Endothelial cell of umbilical vein (primary cell): ENCODE measurements around the gene CTU1. TPM values are rescaled to one million over a fixed set of nuclear protein-coding genes. Genes with fewer than 3 reads are reported as not detected.

ENCODE experiments used
- BruUV-seq: library from RNA; stranded (reverse); fragments of 400-500 nt; replicated peaks from 2 replicates; lab custom pipeline; 2021; lab: Mats Ljungman, UMichigan
- CTCF ChIA-PET: fragments of 300-600, 350-600 bp; sonication (Branson Sonifier 250); formaldehyde crosslinking; loops from one replicate; lab custom pipeline; 2021; ENCODE audit warnings: antibody characterized with exemption, inconsistent platforms; lab: Charles Lee
- POLR2A ChIA-PET: fragments of 300-600, 350-600 bp; sonication (Branson Sonifier 250); formaldehyde crosslinking; loops from one replicate; lab custom pipeline; 2021; ENCODE audit warnings: antibody characterized with exemption, inconsistent platforms; lab: Charles Lee
- DNase-seq: peaks from one replicate; pipeline ENCODE4 v3.0.0-alpha.2; 2011; ENCODE audit warnings: low read depth, low spot score
- FAIRE-seq: peaks from 2 replicates; lab custom pipeline; 2011; peaks lifted over from hg19 to GRCh38; lab: Jason Lieb, UNC
- H2AFZ ChIP-seq: 2 replicates; pipeline ENCODE4 v1.6.0; 2012; ENCODE audit warnings: low read depth, low read length, control low read depth, inconsistent platforms
- H3K27ac ChIP-seq: 2 replicates; pipeline ENCODE4 v1.5.1; 2011; ENCODE audit warnings: low read depth, mild to moderate bottlenecking, control low read depth, low read length, moderate library complexity; ENCODE audit not compliant: insufficient read depth
- H3K27me3 ChIP-seq, 2 experiments: 2 replicates each; pipeline versions ENCODE4 v1.6.0 to v1.6.1; 2011; ENCODE audit warnings: low read length in 2 of 2, mixed read lengths in 1 of 2; ENCODE audit not compliant: control insufficient read depth in 2 of 2, insufficient read depth in 2 of 2
- H3K36me3 ChIP-seq, 2 experiments: 2 replicates in 1 of 2; 3 replicates in 1 of 2; pipeline ENCODE4 v1.5.1; 2011; ENCODE audit warnings: low read length in 2 of 2, mild to moderate bottlenecking in 1 of 2, moderate library complexity in 1 of 2; ENCODE audit not compliant: control insufficient read depth in 2 of 2, insufficient read depth in 2 of 2; ENCODE audit errors: extremely low read depth in 1 of 2
- H3K4me1 ChIP-seq: 3 replicates; pipeline ENCODE4 v1.5.1; 2011; ENCODE audit warnings: mild to moderate bottlenecking, low read length; ENCODE audit not compliant: control insufficient read depth, insufficient read depth; ENCODE audit errors: extremely low read depth
- H3K4me2 ChIP-seq: 2 replicates; pipeline ENCODE4 v1.6.1; 2011; ENCODE audit warnings: low read length, control low read depth, mixed read lengths; ENCODE audit not compliant: insufficient read depth
- H3K4me3 ChIP-seq, 3 experiments: fragments of 200-600 bp in 1 of 3; sonication (generic), shearing (Covaris generic) in 1 of 3; replicated peaks in 1 of 3; 2 replicates each; pipeline ENCODE4 v1.5.1; 2011 to 2016; ENCODE audit warnings: control low read depth in 3 of 3, low read length in 3 of 3, mild to moderate bottlenecking in 2 of 3, inconsistent platforms in 1 of 3, low read depth in 1 of 3, moderate library complexity in 1 of 3; ENCODE audit not compliant: insufficient read depth in 1 of 3
- H3K79me2 ChIP-seq: 2 replicates; pipeline ENCODE4 v1.6.0; 2012; ENCODE audit warnings: low read length, inconsistent platforms; ENCODE audit not compliant: control insufficient read depth, insufficient read depth
- H3K9ac ChIP-seq: replicated peaks from 2 replicates; pipeline ENCODE3; 2011; ENCODE audit warnings: low read length, control low read depth; ENCODE audit not compliant: insufficient read depth; ENCODE audit errors: extremely low read depth
- H3K9me1 ChIP-seq: replicated peaks from 3 replicates; pipeline ENCODE4 v1.6.0; 2011; ENCODE audit warnings: mild to moderate bottlenecking, low read length; ENCODE audit not compliant: control insufficient read depth, insufficient read depth; ENCODE audit errors: extremely low read depth
- H3K9me3 ChIP-seq: replicated peaks from 2 replicates; pipeline ENCODE4 v1.5.1; 2012; ENCODE audit warnings: low read length, inconsistent platforms; ENCODE audit not compliant: control insufficient read depth, insufficient read depth
- H4K20me1 ChIP-seq: replicated peaks from 2 replicates; pipeline ENCODE3; 2011; ENCODE audit warnings: mild to moderate bottlenecking, low read length; ENCODE audit not compliant: control insufficient read depth, insufficient read depth; ENCODE audit errors: extremely low read depth
- EZH2 ChIP-seq: IDR thresholded peaks from 2 replicates; pipeline ENCODE4 v1.6.1; 2012; ENCODE audit warnings: borderline replicate concordance, low read depth, mild to moderate bottlenecking, moderate library complexity, low read length, inconsistent platforms; ENCODE audit not compliant: severe bottlenecking
- FOS ChIP-seq: IDR thresholded peaks from 2 replicates; pipeline ENCODE4 v1.6.1; 2011; ENCODE audit warnings: mild to moderate bottlenecking, low read length, moderate library complexity, borderline replicate concordance; ENCODE audit not compliant: insufficient read depth
- GATA2 ChIP-seq: IDR thresholded peaks from 2 replicates; pipeline ENCODE4 v1.7.0; 2011; ENCODE audit warnings: low read depth, mild to moderate bottlenecking, moderate library complexity, mixed read lengths, low read length; ENCODE audit not compliant: insufficient read length, insufficient read depth
- JUN ChIP-seq: IDR thresholded peaks from 2 replicates; pipeline ENCODE4 v1.6.1; 2011; ENCODE audit warnings: borderline replicate concordance, low read depth; ENCODE audit not compliant: insufficient read length, insufficient read depth
- MYC ChIP-seq: IDR thresholded peaks from one replicate; pipeline ENCODE4 v1.6.1; 2011; ENCODE audit warnings: mild to moderate bottlenecking, low read depth, low read length
- POLR2A ChIP-seq: IDR thresholded peaks from 2 replicates; pipeline ENCODE4 v1.6.1; 2012; ENCODE audit warnings: low read depth, mild to moderate bottlenecking, control low read depth, low read length
- POLR2AphosphoS5 ChIP-seq: IDR thresholded peaks from 2 replicates; pipeline ENCODE4 v1.6.1; 2012; ENCODE audit warnings: low read depth, mild to moderate bottlenecking, control low read depth, low read length, moderate library complexity; ENCODE audit not compliant: insufficient read depth
- dilution Hi-C: fragments of 300-500 bp; cut with MboI; formaldehyde crosslinking; loops from one replicate; pipeline ENCODE4 v1.15.0; 2019; ENCODE audit warnings: low sequenced_read_pairs; ENCODE audit not compliant: extremely low pct_ligation_motif_present
- intact Hi-C: fragments of 100-400 bp; cut with micrococcal nuclease; formaldehyde crosslinking; loops from one replicate; pipeline ENCODE4 v1.10.0; 2022
- polyA plus RNA-seq, 4 experiments: library from polyadenylated mRNA; depleted of rRNA in 3 of 4; stranded (reverse) in 3 of 4; unstranded in 1 of 4; fragments of >200 nt; gene quantifications; 2 replicates each; pipeline versions ENCODE4 v1.2.1 to v1.2.3, GENCODE V29; 2011 to 2012; ENCODE audit warnings: missing spikeins in 1 of 4
- total RNA-seq: library from RNA; stranded (reverse); gene quantifications from 2 replicates; pipeline ENCODE4 v1.2.3, GENCODE V29; 2021
- TF ChIP-seq, protein P1 (sequence below), 2 donors: IDR thresholded peaks; 1 replicate in 1 of 2; 2 replicates in 1 of 2; pipeline ENCODE4 v1.5.1; 2011; ENCODE audit warnings: low read length in 2 of 2, mild to moderate bottlenecking in 2 of 2, moderate library complexity in 2 of 2, control low read depth in 1 of 2, inconsistent platforms in 1 of 2, low read depth in 1 of 2; ENCODE audit not compliant: insufficient read depth in 1 of 2; ENCODE audit errors: extremely low read depth in 1 of 2
- TF ChIP-seq, protein P2 (sequence below): IDR thresholded peaks from 2 replicates; pipeline ENCODE4 v1.6.1; 2011; ENCODE audit not compliant: insufficient read depth, insufficient read length

CTU1 gene
- total and polyA plus RNA-seq, 2 donors (not counting 3 experiments of a cell fraction or from before 2014, with no cell fraction given): 6.1 to 8.7 TPM

DNA sequence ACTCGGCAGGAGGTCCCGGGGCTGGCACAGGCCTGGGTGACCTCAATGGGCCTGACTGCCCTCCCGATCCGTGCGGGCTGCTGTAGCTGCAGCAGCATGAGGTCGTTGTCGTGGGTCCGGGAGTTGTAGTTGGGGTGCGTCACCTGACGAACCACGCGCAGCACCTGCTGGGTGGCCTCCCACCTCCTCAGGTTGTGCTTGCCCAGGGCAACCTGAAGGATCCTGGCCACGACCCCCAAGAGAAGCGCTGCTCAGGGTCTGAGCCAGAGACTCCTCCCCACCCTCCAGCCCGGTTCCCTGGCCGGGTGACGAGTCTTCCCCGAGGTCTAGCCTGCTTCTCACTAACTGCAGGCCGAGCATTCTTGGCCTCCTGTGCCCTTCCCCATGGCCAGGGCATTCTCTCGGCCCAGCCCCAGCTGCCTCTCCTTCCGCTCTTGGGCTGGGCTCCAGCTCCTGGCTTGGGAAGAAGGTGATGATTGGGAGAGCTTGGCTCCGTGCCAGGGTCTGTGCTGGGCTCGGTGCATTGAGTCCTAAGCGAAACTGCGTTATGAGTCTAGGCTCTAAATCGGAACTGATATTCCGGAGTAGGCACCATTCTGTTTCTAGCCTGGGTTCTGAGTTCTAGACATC, 28.6 kb downstream of the CTU1 start:
- Histone ChIP-seq H3K4me2 (no peak overlapping the region), H3K27me3 (no peaks in the 10 kb centered on the region), H3K4me3 (no peak overlapping the region), H4K20me1 (no peaks in the 10 kb centered on the region), H3K9ac (no peak overlapping the region), H3K79me2 (no peaks in the 10 kb centered on the region), H3K9me1 (no peaks in the 10 kb centered on the region), H3K4me1 (no peaks in the 10 kb centered on the region), H3K36me3 (no peaks in the 10 kb centered on the region), H3K9me3 (no peaks in the 10 kb centered on the region), H2AFZ (no peak overlapping the region), H3K27ac (no peak overlapping the region)
- DNase-seq: no peak
- intact Hi-C loops (no loop called here), dilution Hi-C loops (no loop called here)
- TF ChIP-seq POLR2AphosphoS5 (no peak), MYC (no peak)
- ChIA-PET POLR2A (no interaction called here), CTCF (no interaction called here)
- FAIRE-seq: no peak
- BruUV-seq: no TSS peak

DNA sequence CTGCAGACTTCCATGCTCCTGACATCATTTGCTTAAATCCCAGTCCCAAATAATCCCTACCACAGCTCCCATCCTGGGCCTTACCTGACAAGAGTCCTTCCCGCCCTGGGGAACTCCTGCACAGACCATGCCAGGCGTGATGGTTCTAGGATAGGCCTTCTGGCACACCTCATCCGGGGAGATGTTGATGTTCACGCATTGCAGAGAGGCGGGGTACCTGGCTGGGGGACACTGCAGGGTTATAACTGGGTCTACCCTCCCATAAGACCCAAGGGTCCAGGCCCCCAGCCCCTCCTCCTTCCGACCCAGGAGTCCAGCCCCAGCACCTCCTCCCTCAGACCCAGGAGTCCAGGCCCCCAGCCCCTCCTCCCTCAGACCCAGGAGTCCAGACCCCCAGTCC, 29.5 kb downstream of the CTU1 start:
- POLR2A ChIA-PET: no interaction called here
- intact Hi-C loops (no loop called here), dilution Hi-C loops (no loop called here)
- BruUV-seq: no TSS peak
- Histone ChIP-seq H2AFZ (no peak overlapping the region), H3K36me3 (no peaks in the 10 kb centered on the region), H3K4me2 (no peak overlapping the region), H3K9ac (no peak overlapping the region), H3K79me2 (no peaks in the 10 kb centered on the region), H3K27me3 (no peaks in the 10 kb centered on the region), H3K9me1 (no peaks in the 10 kb centered on the region), H3K4me3 (no peak overlapping the region), H3K9me3 (no peaks in the 10 kb centered on the region), H4K20me1 (no peaks in the 10 kb centered on the region), H3K4me1 (no peaks in the 10 kb centered on the region), H3K27ac (no peak overlapping the region)
- TF ChIP-seq POLR2A (no peak), FOS (no peak), MYC (no peak), EZH2 (no peak), GATA2 (no peak), JUN (no peak), POLR2AphosphoS5 (no peak)
- TF ChIP-seq, protein P1, sequence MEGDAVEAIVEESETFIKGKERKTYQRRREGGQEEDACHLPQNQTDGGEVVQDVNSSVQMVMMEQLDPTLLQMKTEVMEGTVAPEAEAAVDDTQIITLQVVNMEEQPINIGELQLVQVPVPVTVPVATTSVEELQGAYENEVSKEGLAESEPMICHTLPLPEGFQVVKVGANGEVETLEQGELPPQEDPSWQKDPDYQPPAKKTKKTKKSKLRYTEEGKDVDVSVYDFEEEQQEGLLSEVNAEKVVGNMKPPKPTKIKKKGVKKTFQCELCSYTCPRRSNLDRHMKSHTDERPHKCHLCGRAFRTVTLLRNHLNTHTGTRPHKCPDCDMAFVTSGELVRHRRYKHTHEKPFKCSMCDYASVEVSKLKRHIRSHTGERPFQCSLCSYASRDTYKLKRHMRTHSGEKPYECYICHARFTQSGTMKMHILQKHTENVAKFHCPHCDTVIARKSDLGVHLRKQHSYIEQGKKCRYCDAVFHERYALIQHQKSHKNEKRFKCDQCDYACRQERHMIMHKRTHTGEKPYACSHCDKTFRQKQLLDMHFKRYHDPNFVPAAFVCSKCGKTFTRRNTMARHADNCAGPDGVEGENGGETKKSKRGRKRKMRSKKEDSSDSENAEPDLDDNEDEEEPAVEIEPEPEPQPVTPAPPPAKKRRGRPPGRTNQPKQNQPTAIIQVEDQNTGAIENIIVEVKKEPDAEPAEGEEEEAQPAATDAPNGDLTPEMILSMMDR (IDR thresholded peaks at IDR 0.05; ENCODE audit: extremely low read depth in 1 of 2, insufficient read depth in 1 of 2, low read depth in 1 of 2, low read length in 2 of 2): no peak
- TF ChIP-seq, protein P2, sequence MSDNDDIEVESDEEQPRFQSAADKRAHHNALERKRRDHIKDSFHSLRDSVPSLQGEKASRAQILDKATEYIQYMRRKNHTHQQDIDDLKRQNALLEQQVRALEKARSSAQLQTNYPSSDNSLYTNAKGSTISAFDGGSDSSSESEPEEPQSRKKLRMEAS: no peak
- FAIRE-seq: no peak
- no peak for DNase-seq
- CTCF ChIA-PET: no interaction called here
